PC-9 (cell line): ENCODE measurements around the gene HTR7. TPM values are rescaled to one million over a fixed set of nuclear protein-coding genes. Genes with fewer than 3 reads are reported as not detected.

ENCODE experiments used
- BruUV-seq: library from RNA; stranded (reverse); fragments of 400-500 nt; replicated peaks from 2 replicates; lab custom pipeline; 2021; lab: Mats Ljungman, UMichigan
- CTCF ChIA-PET: fragments of 300-600 bp; sonication (Branson Sonifier 250); formaldehyde crosslinking; loops from one replicate; lab custom pipeline; 2022; ENCODE audit warnings: antibody characterized with exemption; lab: Charles Lee
- POLR2A ChIA-PET: fragments of 300-600 bp; sonication (Branson Sonifier 250); formaldehyde crosslinking; loops from one replicate; lab custom pipeline; 2022; ENCODE audit warnings: antibody characterized with exemption; ENCODE audit not compliant: unreplicated experiment; lab: Charles Lee
- DNase-seq, 2 experiments: peaks; one replicate each; pipeline versions ENCODE4 v3.0.0 to v3.0.0-alpha.2; 2015 to 2022; ENCODE audit warnings: mixed read lengths in 1 of 2
- H2AFZ ChIP-seq: fragments of 200-600 bp; sonication (generic); 2 replicates; pipeline ENCODE4 v1.8.1; 2017; ENCODE audit warnings: antibody characterized with exemption
- H3F3A ChIP-seq: fragments of 200-600 bp; sonication (generic); 2 replicates; pipeline ENCODE4 v1.8.1; 2017; ENCODE audit warnings: antibody characterized with exemption, mild to moderate bottlenecking, low read depth; ENCODE audit not compliant: insufficient read depth
- H3K27ac ChIP-seq: fragments of 200-600 bp; sonication (generic); 2 replicates; pipeline ENCODE4 v1.6.1; 2016; ENCODE audit warnings: mixed run types
- H3K27me3 ChIP-seq: fragments of 200-600 bp; sonication (generic); 2 replicates; pipeline ENCODE4 v1.6.1; 2016; ENCODE audit warnings: low read depth, mixed run types; ENCODE audit not compliant: insufficient read depth
- H3K36me3 ChIP-seq: fragments of 200-600 bp; sonication (generic); 2 replicates; pipeline ENCODE4 v1.6.1; 2016; ENCODE audit warnings: low read depth, mixed run types
- H3K4me1 ChIP-seq: fragments of 200-600 bp; sonication (generic); replicated peaks from 2 replicates; pipeline ENCODE4 v1.6.1; 2016; ENCODE audit warnings: mixed run types; ENCODE audit not compliant: insufficient read depth
- H3K4me2 ChIP-seq: fragments of 200-600 bp; sonication (generic); 2 replicates; pipeline ENCODE4 v1.6.1; 2017; ENCODE audit warnings: mixed run types
- H3K4me3 ChIP-seq: fragments of 200-600 bp; sonication (generic); 2 replicates; pipeline ENCODE4 v1.6.1; 2016; ENCODE audit warnings: mixed run types
- H3K79me2 ChIP-seq: fragments of 200-600 bp; sonication (generic); 2 replicates; pipeline ENCODE4 v1.6.1; 2017; ENCODE audit warnings: low read depth, mixed run types
- H3K9me2 ChIP-seq: fragments of 200-600 bp; sonication (generic); 2 replicates; pipeline ENCODE4 v1.8.1; 2017; ENCODE audit warnings: mild to moderate bottlenecking; ENCODE audit not compliant: insufficient read depth
- H3K9me3 ChIP-seq: fragments of 200-600 bp; sonication (generic); 2 replicates; pipeline ENCODE4 v1.8.1; 2016; ENCODE audit warnings: low read depth; ENCODE audit not compliant: insufficient read depth
- H4K20me1 ChIP-seq: fragments of 200-600 bp; sonication (generic); 2 replicates; pipeline ENCODE4 v1.8.1; 2017; ENCODE audit not compliant: insufficient read depth
- EZH2 ChIP-seq: fragments of 200-600 bp; sonication (generic); IDR thresholded peaks from 2 replicates; pipeline ENCODE4 v1.8.0; 2017; ENCODE audit warnings: antibody characterized with exemption, low read depth
- intact Hi-C: fragments of 100-400 bp; cut with micrococcal nuclease; formaldehyde crosslinking; loops from one replicate; pipeline ENCODE4 v1.10.0; 2022; ENCODE audit not compliant: unreplicated experiment
- total RNA-seq: library from RNA; stranded (reverse); gene quantifications from 2 replicates; pipeline ENCODE4 v1.2.3, GENCODE V29; 2021
- TF ChIP-seq, protein P1 (sequence below): fragments of 200-600 bp; sonication (generic); conservative IDR thresholded peaks from 2 replicates; pipeline ENCODE4 v1.6.1; 2017; ENCODE audit warnings: mixed run types, antibody characterized with exemption, mild to moderate bottlenecking, moderate library complexity

Gene HTR7
- total RNA-seq, 1 experiment from 2014 or later, result 0.52 TPM

DNA sequence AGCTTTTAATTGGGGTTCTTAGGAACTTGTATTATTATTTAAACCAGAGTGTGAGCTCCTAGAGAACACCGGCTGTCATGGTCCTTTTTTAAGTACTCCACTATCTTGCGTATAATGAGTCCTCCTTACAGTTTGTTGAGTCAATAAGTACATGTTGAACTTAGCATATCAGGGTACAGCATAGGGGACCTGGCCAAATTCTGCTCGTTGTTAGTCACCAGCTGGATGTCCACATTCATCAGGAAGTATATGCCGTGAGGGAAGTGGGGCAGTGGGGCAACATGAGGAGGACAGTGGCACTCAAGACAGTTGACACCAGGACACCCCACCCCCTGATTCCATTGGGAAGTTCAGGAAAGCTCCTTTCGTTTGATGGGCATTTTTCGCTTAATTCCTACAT, 30.5 kb upstream of the HTR7 start:
- Histone ChIP-seq H3K36me3 (peaks cover 13% of the 10 kb centered on the region; the same call in 1 of the 2 replicates), H3K27me3 (no peaks in the 10 kb centered on the region), H3K9me3 (no peaks in the 10 kb centered on the region), H3F3A (peaks cover 6% of the 10 kb centered on the region; the same call in 1 of the 2 replicates), H3K4me3 (no peak overlapping the region), H3K27ac (no peak overlapping the region), H3K79me2 (no peaks in the 10 kb centered on the region), H3K4me1 (peaks cover 12% of the 10 kb centered on the region), H2AFZ (no peak overlapping the region), H3K9me2 (no peaks in the 10 kb centered on the region), H4K20me1 (0 out of 2 replicates have a peak, but pooled peaks cover 3% of the 10 kb centered on the region), H3K4me2 (no peak overlapping the region)
- POLR2A ChIA-PET, result no interaction called here
- no TSS peak for BruUV-seq
- TF ChIP-seq, protein P1, sequence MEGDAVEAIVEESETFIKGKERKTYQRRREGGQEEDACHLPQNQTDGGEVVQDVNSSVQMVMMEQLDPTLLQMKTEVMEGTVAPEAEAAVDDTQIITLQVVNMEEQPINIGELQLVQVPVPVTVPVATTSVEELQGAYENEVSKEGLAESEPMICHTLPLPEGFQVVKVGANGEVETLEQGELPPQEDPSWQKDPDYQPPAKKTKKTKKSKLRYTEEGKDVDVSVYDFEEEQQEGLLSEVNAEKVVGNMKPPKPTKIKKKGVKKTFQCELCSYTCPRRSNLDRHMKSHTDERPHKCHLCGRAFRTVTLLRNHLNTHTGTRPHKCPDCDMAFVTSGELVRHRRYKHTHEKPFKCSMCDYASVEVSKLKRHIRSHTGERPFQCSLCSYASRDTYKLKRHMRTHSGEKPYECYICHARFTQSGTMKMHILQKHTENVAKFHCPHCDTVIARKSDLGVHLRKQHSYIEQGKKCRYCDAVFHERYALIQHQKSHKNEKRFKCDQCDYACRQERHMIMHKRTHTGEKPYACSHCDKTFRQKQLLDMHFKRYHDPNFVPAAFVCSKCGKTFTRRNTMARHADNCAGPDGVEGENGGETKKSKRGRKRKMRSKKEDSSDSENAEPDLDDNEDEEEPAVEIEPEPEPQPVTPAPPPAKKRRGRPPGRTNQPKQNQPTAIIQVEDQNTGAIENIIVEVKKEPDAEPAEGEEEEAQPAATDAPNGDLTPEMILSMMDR, result no peak
- no peak for TF ChIP-seq EZH2
- CTCF ChIA-PET, result no interaction called here
- DNase-seq, result no peak
- intact Hi-C loops, result loop anchor here (10.0 kb wide), 2 partner anchors 956 to 1026 kb away; no protein-coding TSS in a partner anchor

DNA sequence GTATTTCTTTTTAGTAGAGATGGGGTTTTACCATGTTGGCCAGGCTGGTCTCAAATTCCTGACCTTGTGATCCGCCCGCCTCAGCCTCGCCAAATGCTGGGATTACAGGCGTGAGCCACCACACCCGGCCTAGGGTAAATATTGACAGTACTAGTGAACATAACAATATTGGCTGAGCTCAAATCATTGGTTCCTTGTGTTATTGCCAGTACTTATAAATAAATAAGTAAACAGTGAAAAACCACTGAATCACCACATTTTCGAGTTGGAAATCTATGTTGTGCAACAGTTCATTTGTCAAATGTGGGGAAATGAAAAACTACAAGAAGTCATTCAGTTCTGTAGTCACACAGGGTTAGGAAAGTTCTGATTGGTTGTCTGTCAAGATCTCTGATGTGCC, 29.7 kb upstream of the HTR7 start:
- ChIA-PET CTCF (no interaction called here), POLR2A (no interaction called here)
- Histone ChIP-seq H3K27me3 (no peaks in the 10 kb centered on the region), H3K9me3 (no peaks in the 10 kb centered on the region), H2AFZ (no peak overlapping the region), H3F3A (peaks cover 6% of the 10 kb centered on the region; the same call in 1 of the 2 replicates), H3K4me1 (peaks cover 12% of the 10 kb centered on the region), H3K79me2 (no peaks in the 10 kb centered on the region), H4K20me1 (0 out of 2 replicates have a peak, but pooled peaks cover 3% of the 10 kb centered on the region), H3K27ac (no peak overlapping the region), H3K36me3 (peaks cover 13% of the 10 kb centered on the region; the same call in 1 of the 2 replicates), H3K9me2 (no peaks in the 10 kb centered on the region), H3K4me3 (no peak overlapping the region), H3K4me2 (no peak overlapping the region)
- no TSS peak for BruUV-seq
- intact Hi-C loops, result loop anchor here (10.0 kb wide), 2 partner anchors 957 to 1027 kb away; no protein-coding TSS in a partner anchor
- TF ChIP-seq, protein P1, result no peak
- TF ChIP-seq EZH2, result no peak
- no peak for DNase-seq

DNA sequence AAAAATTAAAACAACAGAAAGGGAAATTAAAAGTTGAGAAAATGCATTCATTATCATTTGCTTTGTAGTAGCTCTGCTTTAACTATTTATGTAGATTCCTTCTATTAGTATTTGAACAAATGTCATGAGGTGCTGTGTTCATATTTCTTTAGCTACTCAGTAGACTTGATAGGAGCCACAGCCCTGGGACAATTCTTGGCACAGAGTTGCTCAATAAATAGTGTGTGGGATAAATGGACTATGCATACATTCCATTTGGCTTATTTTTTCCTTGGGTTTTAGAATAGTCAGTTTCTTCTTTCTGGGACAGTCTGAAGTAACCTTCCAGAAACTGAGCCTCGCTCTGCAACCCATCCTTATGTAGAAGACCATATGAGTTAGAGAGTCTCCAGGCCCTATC, 27.3 kb upstream of the HTR7 start:
- Histone ChIP-seq H4K20me1 (0 out of 2 replicates have a peak, but pooled peaks cover 3% of the 10 kb centered on the region), H3K79me2 (no peaks in the 10 kb centered on the region), H3K9me2 (no peaks in the 10 kb centered on the region), H3K27me3 (no peaks in the 10 kb centered on the region), H3F3A (peaks cover 6% of the 10 kb centered on the region; the same call in 1 of the 2 replicates), H2AFZ (no peak overlapping the region), H3K4me2 (no peak overlapping the region), H3K4me1 (peaks cover 12% of the 10 kb centered on the region), H3K27ac (0 out of 2 replicates have a peak overlapping the region, but pooled peaks have one; percentile 29), H3K9me3 (no peaks in the 10 kb centered on the region), H3K4me3 (no peak overlapping the region), H3K36me3 (peaks cover 13% of the 10 kb centered on the region; the same call in 1 of the 2 replicates)
- no TSS peak for BruUV-seq
- ChIA-PET CTCF (no interaction called here), POLR2A (no interaction called here)
- no peak for DNase-seq
- intact Hi-C loops, result loop anchor here (10.0 kb wide), 2 partner anchors 960 to 1030 kb away; no protein-coding TSS in a partner anchor
- TF ChIP-seq EZH2, result no peak
- TF ChIP-seq, protein P1, result no peak
